ENCODE data around the gene CERS6. TPM values are rescaled to one million over a fixed set of nuclear protein-coding genes. Genes with fewer than 3 reads are reported as not detected.
"Not testable (repeated sequence)": the region's sequence is repeated elsewhere in the genome, so short reads cannot be mapped to it uniquely, and the experiment has no call there.

Gene CERS6
- total RNA-seq, 1 experiment from 2014 or later = 17.3 TPM

- no peak for ATAC-seq
- CTCF ChIA-PET = no interaction called here
- DNase-seq (ENCODE audit: low spot score) = no peak
- Mint-ChIP-seq H3K27me3 (ENCODE audit: low read depth) (no peaks in the 10 kb centered on the region), H3K4me1 (peaks cover 2% of the 10 kb centered on the region; the same call in 1 of the 2 replicates), H3K9me3 (peaks cover 7% of the 10 kb centered on the region), H3K27ac (no peak overlapping the region), H3K36me3 (no peaks in the 10 kb centered on the region), H3K4me3 (no peak overlapping the region)
- POLR2A ChIA-PET = no interaction called here
- no peak for TF ChIP-seq SMAD4 (CRISPR knock-in tag; IDR thresholded peaks at IDR 0.05)
- TF ChIP-seq NR3C1 (CRISPR knock-in tag; conservative IDR thresholded peaks at IDR 0.05; ENCODE audit: low read depth) = no peak
- no peak for TF ChIP-seq ZMAT4 (CRISPR knock-in tag; IDR thresholded peaks at IDR 0.05)
- TF ChIP-seq SMAD3 (CRISPR knock-in tag; IDR thresholded peaks at IDR 0.05; ENCODE audit: borderline replicate concordance) = no peak
- TF ChIP-seq ZNF219 (CRISPR knock-in tag; IDR thresholded peaks at IDR 0.05; ENCODE audit: borderline replicate concordance) = no peak
- TF ChIP-seq E2F5 (CRISPR knock-in tag; IDR thresholded peaks at IDR 0.05) = no peak
- no peak for TF ChIP-seq ESRRA (CRISPR knock-in tag; IDR thresholded peaks at IDR 0.05; ENCODE audit: borderline replicate concordance)
- TF ChIP-seq ATF3 (CRISPR knock-in tag; conservative IDR thresholded peaks at IDR 0.05) = no peak
- no peak for TF ChIP-seq EMX1 (CRISPR knock-in tag; IDR thresholded peaks at IDR 0.05)
- no peak for TF ChIP-seq AFF4 (CRISPR knock-in tag; IDR thresholded peaks at IDR 0.05; ENCODE audit: borderline replicate concordance)
- no peak for TF ChIP-seq SP1 (CRISPR knock-in tag; conservative IDR thresholded peaks at IDR 0.05)
- TF ChIP-seq GRHL2 (CRISPR knock-in tag; IDR thresholded peaks at IDR 0.05; ENCODE audit: insufficient replicate concordance, severe bottlenecking) = no peak
- TF ChIP-seq CTCF (IDR thresholded peaks at IDR 0.05) = no peak
- TF ChIP-seq SOX15 (CRISPR knock-in tag; IDR thresholded peaks at IDR 0.05) = no peak
- TF ChIP-seq FOXP1 (CRISPR knock-in tag; IDR thresholded peaks at IDR 0.05; ENCODE audit: borderline replicate concordance) = no peak
Measured at GRCh38 chr2:168790226-168790902, 334.3 kb downstream of the CERS6 start.

GRCh38 chr2:168791140-168791539 is 335.1 kb downstream of the CERS6 start:
- ATAC-seq = not testable (repeated sequence)

GRCh38 chr2:168793596-168793995 is 337.5 kb downstream of the CERS6 start:
- ATAC-seq = no peak
- no peak overlapping the region for H3K27ac Mint-ChIP-seq
- DNase-seq (ENCODE audit: low spot score) = no peak
- H3K27me3 Mint-ChIP-seq (ENCODE audit: low read depth) = no peaks in the 10 kb centered on the region
- peaks cover 7% of the 10 kb centered on the region for H3K9me3 Mint-ChIP-seq
- CTCF ChIA-PET = no interaction called here
- POLR2A ChIA-PET = no interaction called here
- no peaks in the 10 kb centered on the region for H3K36me3 Mint-ChIP-seq
- H3K4me3 Mint-ChIP-seq = no peak overlapping the region
- H3K4me1 Mint-ChIP-seq = peaks cover 13% of the 10 kb centered on the region
- peak; percentile 85 for TF ChIP-seq PRDM15 (CRISPR knock-in tag; IDR thresholded peaks at IDR 0.05)
- no peak for TF ChIP-seq ZNF423 (CRISPR knock-in tag; IDR thresholded peaks at IDR 0.05)

More at GRCh38 chr2:168791140-168791539, 335.1 kb downstream of the CERS6 start:
- POLR2A ChIA-PET; CTCF ChIA-PET; H3K9me3 Mint-ChIP-seq; H3K4me3 Mint-ChIP-seq; DNase-seq (ENCODE audit: low spot score); H3K27me3 Mint-ChIP-seq (ENCODE audit: low read depth); H3K36me3 Mint-ChIP-seq; H3K4me1 Mint-ChIP-seq; H3K27ac Mint-ChIP-seq: not testable (repeated sequence)

Data from WTC11 (cell line).